HEK293 (cell line): ENCODE measurements around the gene ITSN1.

Experiments
- AEBP2 ChIP-seq: fragments of 450-650 bp; formaldehyde crosslinking; IDR thresholded peaks from 2 replicates; pipeline ENCODE4 v1.5.1; 2016; ENCODE audit warnings: missing biosample characterization, missing genetic modification characterization, borderline replicate concordance
- ATF2 ChIP-seq: fragments of 450-650 bp; formaldehyde crosslinking; IDR thresholded peaks from 2 replicates; pipeline ENCODE4 v1.5.1; 2016; ENCODE audit warnings: missing biosample characterization, missing genetic modification characterization, low read depth
- CTCF ChIP-seq: fragments of 450-650 bp; formaldehyde crosslinking; IDR thresholded peaks from 2 replicates; pipeline ENCODE4 v1.5.1; 2016; ENCODE audit warnings: missing biosample characterization, missing genetic modification characterization
- FEZF1 ChIP-seq: fragments of 450-650 bp; formaldehyde crosslinking; IDR thresholded peaks from 2 replicates; pipeline ENCODE4 v1.5.1; 2016; ENCODE audit warnings: missing biosample characterization, missing genetic modification characterization
- GFI1B ChIP-seq: fragments of 450-650 bp; formaldehyde crosslinking; IDR thresholded peaks from 2 replicates; pipeline ENCODE4 v1.5.1; 2016; ENCODE audit warnings: missing biosample characterization, missing genetic modification characterization
- HOXC10 ChIP-seq: sonication (generic); formaldehyde crosslinking; IDR thresholded peaks from 2 replicates; pipeline ENCODE4 v1.8.1; 2023; ENCODE audit warnings: mild to moderate bottlenecking, missing genetic modification reagents
- KLF9 ChIP-seq: fragments of 450-650 bp; formaldehyde crosslinking; IDR thresholded peaks from 2 replicates; pipeline ENCODE4 v1.5.1; 2016; ENCODE audit warnings: missing biosample characterization, missing genetic modification characterization, low read depth
- PRDM1 ChIP-seq: fragments of 450-650 bp; formaldehyde crosslinking; IDR thresholded peaks from 2 replicates; pipeline ENCODE4; 2016; ENCODE audit warnings: missing biosample characterization, missing genetic modification characterization
- SCRT1 ChIP-seq: fragments of 450-650 bp; formaldehyde crosslinking; IDR thresholded peaks from 2 replicates; pipeline ENCODE4 v1.5.1; 2016; ENCODE audit warnings: missing biosample characterization, missing genetic modification characterization, borderline replicate concordance
- SP7 ChIP-seq: fragments of 450-650 bp; formaldehyde crosslinking; IDR thresholded peaks from 2 replicates; pipeline ENCODE4 v1.5.1; 2016; ENCODE audit warnings: missing biosample characterization, missing genetic modification characterization
- WT1 ChIP-seq: fragments of 450-650 bp; formaldehyde crosslinking; IDR thresholded peaks from 2 replicates; pipeline ENCODE4 v1.5.1; 2016; ENCODE audit warnings: missing biosample characterization, missing genetic modification characterization
- ZBTB1 ChIP-seq: fragments of 450-650 bp; formaldehyde crosslinking; IDR thresholded peaks from 2 replicates; pipeline ENCODE4 v1.5.1; 2016; ENCODE audit warnings: missing biosample characterization, missing genetic modification characterization
- ZBTB44 ChIP-seq: fragments of 450-650 bp; IDR thresholded peaks from 2 replicates; pipeline ENCODE4 v1.5.1; 2018; ENCODE audit warnings: missing biosample characterization, mild to moderate bottlenecking, missing genetic modification characterization
- ZBTB8A ChIP-seq: fragments of 450-650 bp; formaldehyde crosslinking; IDR thresholded peaks from 2 replicates; pipeline ENCODE4 v1.5.1; 2016; ENCODE audit warnings: missing biosample characterization, missing genetic modification characterization
- ZEB2 ChIP-seq: fragments of 450-650 bp; formaldehyde crosslinking; IDR thresholded peaks from 2 replicates; pipeline ENCODE4 v1.5.1; 2016; ENCODE audit warnings: missing biosample characterization, missing genetic modification characterization
- ZFHX2 ChIP-seq: fragments of 450-650 bp; formaldehyde crosslinking; conservative IDR thresholded peaks from 2 replicates; pipeline ENCODE4 v1.5.1; 2016; ENCODE audit warnings: missing biosample characterization, missing genetic modification characterization
- ZIC2 ChIP-seq: fragments of 450-650 bp; formaldehyde crosslinking; IDR thresholded peaks from 2 replicates; pipeline ENCODE4 v1.5.1; 2016; ENCODE audit warnings: missing biosample characterization, missing genetic modification characterization
- ZNF148 ChIP-seq: fragments of 450-650 bp; formaldehyde crosslinking; IDR thresholded peaks from 2 replicates; pipeline ENCODE4 v1.5.0; 2017; ENCODE audit warnings: missing biosample characterization, missing genetic modification characterization, borderline replicate concordance
- ZNF221 ChIP-seq: fragments of 450-650 bp; formaldehyde crosslinking; IDR thresholded peaks from 2 replicates; pipeline ENCODE4 v1.5.1; 2017; ENCODE audit warnings: missing biosample characterization, missing genetic modification characterization, borderline replicate concordance
- ZNF473 ChIP-seq: fragments of 450-650 bp; formaldehyde crosslinking; IDR thresholded peaks from 2 replicates; pipeline ENCODE4 v1.5.1; 2017; ENCODE audit warnings: missing biosample characterization, missing genetic modification characterization
- ZNF580 ChIP-seq: fragments of 450-650 bp; formaldehyde crosslinking; IDR thresholded peaks from 2 replicates; pipeline ENCODE4 v1.5.1; 2016; ENCODE audit warnings: missing biosample characterization, missing genetic modification characterization
- ZNF645 ChIP-seq: fragments of 450-650 bp; formaldehyde crosslinking; IDR thresholded peaks from 2 replicates; pipeline ENCODE4; 2016; ENCODE audit warnings: missing biosample characterization, missing genetic modification characterization
- ZNF660 ChIP-seq: fragments of 450-650 bp; IDR thresholded peaks from 2 replicates; pipeline ENCODE4 v1.5.1; 2018; ENCODE audit warnings: missing biosample characterization, mild to moderate bottlenecking, missing genetic modification characterization
- ZNF677 ChIP-seq: fragments of 450-650 bp; IDR thresholded peaks from 2 replicates; pipeline ENCODE4 v1.5.0; 2018; ENCODE audit warnings: missing biosample characterization, mild to moderate bottlenecking, missing genetic modification characterization, moderate library complexity
- ZNF76 ChIP-seq: fragments of 450-650 bp; formaldehyde crosslinking; IDR thresholded peaks from 2 replicates; pipeline ENCODE4; 2016; ENCODE audit warnings: low read depth, missing biosample characterization, missing genetic modification characterization, borderline replicate concordance
- ZNF830 ChIP-seq: fragments of 450-650 bp; IDR thresholded peaks from 2 replicates; pipeline ENCODE4 v1.5.0; 2018; ENCODE audit warnings: missing biosample characterization, missing genetic modification characterization, low read depth, mild to moderate bottlenecking, moderate library complexity

Gene ITSN1

GRCh38 chr21:33947451-33948095, 305.3 kb downstream of the ITSN1 start (continued):
- TF ChIP-seq CTCF (tag by site-specific recombination) (no peak), ZNF580 (tag by site-specific recombination) (no peak), ZNF645 (tag by site-specific recombination) (no peak), ZNF76 (tag by site-specific recombination) (no peak), ZNF677 (no peak), ZBTB44 (no peak; the same call in 1 of the 2 replicates), ZNF473 (tag by site-specific recombination) (no peak), ZBTB8A (tag by site-specific recombination) (no peak), ZFHX2 (tag by site-specific recombination) (peak; percentile 61), GFI1B (tag by site-specific recombination) (no peak), SP7 (peak; percentile 92), KLF9 (tag by site-specific recombination) (peak; percentile 38; the same call in 1 of the 2 replicates), ZEB2 (tag by site-specific recombination) (peak; percentile 94), FEZF1 (tag by site-specific recombination) (peak; percentile 40; the same call in 1 of the 2 replicates), WT1 (peak; percentile 73), HOXC10 (no peak), ZNF148 (tag by site-specific recombination) (no peak), ZBTB1 (tag by site-specific recombination) (no peak), ZNF221 (tag by site-specific recombination) (no peak), ZIC2 (tag by site-specific recombination) (no peak), ZNF660 (tag by site-specific recombination) (peak; percentile 77), SCRT1 (tag by site-specific recombination) (peak; percentile 71), ZNF830 (tag by site-specific recombination) (no peak), AEBP2 (tag by site-specific recombination) (no peak), ATF2 (tag by site-specific recombination) (peak; percentile 52; the same call in 1 of the 2 replicates), PRDM1 (tag by site-specific recombination) (peak; percentile 91)
